Measurements from ENCODE around the gene PTPRK. TPM values are rescaled to one million over a fixed set of nuclear protein-coding genes. Genes with fewer than 3 reads are reported as not detected.

Gene PTPRK
- total and polyA plus RNA-seq, 4 donors = 12.1 to 61.2 (median 29.1) TPM

GRCh38 chr6:128395188-128395587, 125.2 kb downstream of the PTPRK start:
- DNase-seq (ENCODE audit: low spot score) = no peak
- TF ChIP-seq TAF1 (conservative IDR thresholded peaks at IDR 0.05) (no peak), JUND (IDR thresholded peaks at IDR 0.05) (no peak)
- Histone ChIP-seq H3K4me3 (ENCODE audit: low read depth in 1 of 3, low read length in 3 of 3) (no peak overlapping the region), H3K27ac (ENCODE audit: low read depth in 1 of 2, low read length in 2 of 2) (no peak overlapping the region), H3K9me3 (ENCODE audit: control insufficient read depth in 4 of 4, low read length in 3 of 4) (no peaks in the 10 kb centered on the region), H3K4me1 (ENCODE audit: control insufficient read depth in 4 of 4, insufficient read depth in 4 of 4, low read length in 3 of 4) (peaks cover 0 to 6% (median 0%) of the 10 kb centered on the region in 4 donors), H3K9ac (ENCODE audit: low read depth in 1 of 2, low read length in 2 of 2) (no peak overlapping the region), H3K36me3 (ENCODE audit: control insufficient read depth in 4 of 4, insufficient read depth in 3 of 4, low read depth in 1 of 4, low read length in 3 of 4) (peaks cover 0 to 3% (median 0%) of the 10 kb centered on the region in 4 donors), H3K27me3 (ENCODE audit: control insufficient read depth in 4 of 4, insufficient read depth in 4 of 4, low read length in 3 of 4) (no peaks in the 10 kb centered on the region)
- WGBS = 59% methylated on average over 3 of the region's 3 CpGs

GRCh38 chr6:128394167-128394566, 126.2 kb downstream of the PTPRK start:
- TF ChIP-seq YY1 (IDR thresholded peaks at IDR 0.05) (no peak), TAF1 (conservative IDR thresholded peaks at IDR 0.05) (no peak), REST (IDR thresholded peaks at IDR 0.05) (no peak), EGR1 (IDR thresholded peaks at IDR 0.05; ENCODE audit: low read depth in 2 of 2) (no peak), JUND (IDR thresholded peaks at IDR 0.05) (no peak), NR2F2 (IDR thresholded peaks at IDR 0.05) (no peak), ZBTB33 (IDR thresholded peaks at IDR 0.05) (no peak), FOXA2 (IDR thresholded peaks at IDR 0.05) (no peak), SP1 (IDR thresholded peaks at IDR 0.05) (no peak), HNF4A (conservative IDR thresholded peaks at IDR 0.05) (no peak), RXRA (IDR thresholded peaks at IDR 0.05) (no peak), CTCF (IDR thresholded peaks at IDR 0.05; ENCODE audit: low read depth, low read length, missing input control) (no peak)
- Histone ChIP-seq H3K4me3 (ENCODE audit: low read depth in 1 of 3, low read length in 3 of 3) (no peak overlapping the region), H3K27me3 (ENCODE audit: control insufficient read depth in 4 of 4, insufficient read depth in 4 of 4, low read length in 3 of 4) (no peaks in the 10 kb centered on the region), H3K36me3 (ENCODE audit: control insufficient read depth in 4 of 4, insufficient read depth in 3 of 4, low read depth in 1 of 4, low read length in 3 of 4) (peaks cover 0 to 3% (median 0%) of the 10 kb centered on the region in 4 donors), H3K4me1 (ENCODE audit: control insufficient read depth in 4 of 4, insufficient read depth in 4 of 4, low read length in 3 of 4) (peaks cover 0 to 6% (median 0%) of the 10 kb centered on the region in 4 donors), H3K9me3 (ENCODE audit: control insufficient read depth in 4 of 4, low read length in 3 of 4) (no peaks in the 10 kb centered on the region), H3K27ac (ENCODE audit: low read depth in 1 of 2, low read length in 2 of 2) (no peak overlapping the region), H3K9ac (ENCODE audit: low read depth in 1 of 2, low read length in 2 of 2) (no peak overlapping the region)
- 99% methylated on average over 1 of the region's 1 CpG for WGBS
- no peak for DNase-seq (ENCODE audit: low spot score)

All from liver (tissue), 9 donors.